HL-60 (cell line): ENCODE measurements around the gene PPP2R5D.
"Not testable (repeated sequence)": the region's sequence is repeated elsewhere in the genome, so short reads cannot be mapped to it uniquely, and the experiment has no call there.

Experiments used
- DNase-seq, 2 experiments: peaks; one replicate each; pipeline ENCODE4 v3.0.0-alpha.2; 2010 to 2020; ENCODE audit warnings: low read depth in 1 of 2, low spot score in 1 of 2
- H3K27ac ChIP-seq: fragments of 250-450 bp; sonication (Bioruptor Pico); replicated peaks from 2 replicates; pipeline ENCODE4 v1.5.1; 2020; ENCODE audit warnings: mild to moderate bottlenecking, moderate library complexity
- H3K27me3 ChIP-seq: fragments of 250-450 bp; sonication (Bioruptor Pico); 2 replicates; pipeline ENCODE4 v1.5.1; 2021; ENCODE audit warnings: mild to moderate bottlenecking, moderate library complexity; ENCODE audit not compliant: insufficient read depth, poor library complexity, severe bottlenecking
- H3K4me3 ChIP-seq: replicated peaks from 2 replicates; pipeline ENCODE4 v1.5.1; 2011; ENCODE audit warnings: mild to moderate bottlenecking, control low read depth, low read length; ENCODE audit not compliant: insufficient read depth
- GABPA ChIP-seq: IDR thresholded peaks from 2 replicates; pipeline ENCODE4 v1.6.1; 2012; ENCODE audit warnings: low read depth
- POLR2AphosphoS5 ChIP-seq: IDR thresholded peaks from 2 replicates; pipeline ENCODE4 v1.6.1; 2012; ENCODE audit warnings: low read depth
- SPI1 ChIP-seq: IDR thresholded peaks from 2 replicates; pipeline ENCODE4 v1.6.1; 2012; ENCODE audit warnings: low read depth, mild to moderate bottlenecking, borderline replicate concordance
- TF ChIP-seq, protein P1 (sequence below): IDR thresholded peaks from 2 replicates; pipeline ENCODE4 v1.6.1; 2012; ENCODE audit warnings: low read depth; ENCODE audit not compliant: insufficient replicate concordance
- TF ChIP-seq, protein P2 (sequence below): IDR thresholded peaks from one replicate; pipeline ENCODE4 v1.5.1; 2011; ENCODE audit warnings: low read length, control low read depth, inconsistent platforms; ENCODE audit not compliant: insufficient read depth

Gene PPP2R5D

DNA sequence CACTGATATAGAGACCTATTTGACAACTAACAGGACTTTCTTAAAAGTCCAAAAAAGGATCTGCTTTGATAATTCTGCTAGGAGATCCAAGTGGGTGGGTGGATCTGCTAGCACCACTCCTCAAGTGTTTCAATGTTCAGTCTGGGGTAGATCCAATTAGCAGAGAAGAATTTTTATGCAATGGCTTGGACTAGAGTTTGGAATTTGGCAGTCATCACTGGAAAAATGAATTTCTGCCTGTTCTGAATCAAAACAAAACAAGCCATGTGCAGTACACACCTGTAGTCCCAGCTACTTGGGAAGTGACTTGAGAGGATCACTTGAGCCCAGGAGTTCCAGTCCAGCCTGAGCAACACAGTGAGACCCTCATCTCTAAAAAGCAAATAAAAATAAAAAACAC lies 36.4 kb upstream of the PPP2R5D start:
- TF ChIP-seq, protein P1, sequence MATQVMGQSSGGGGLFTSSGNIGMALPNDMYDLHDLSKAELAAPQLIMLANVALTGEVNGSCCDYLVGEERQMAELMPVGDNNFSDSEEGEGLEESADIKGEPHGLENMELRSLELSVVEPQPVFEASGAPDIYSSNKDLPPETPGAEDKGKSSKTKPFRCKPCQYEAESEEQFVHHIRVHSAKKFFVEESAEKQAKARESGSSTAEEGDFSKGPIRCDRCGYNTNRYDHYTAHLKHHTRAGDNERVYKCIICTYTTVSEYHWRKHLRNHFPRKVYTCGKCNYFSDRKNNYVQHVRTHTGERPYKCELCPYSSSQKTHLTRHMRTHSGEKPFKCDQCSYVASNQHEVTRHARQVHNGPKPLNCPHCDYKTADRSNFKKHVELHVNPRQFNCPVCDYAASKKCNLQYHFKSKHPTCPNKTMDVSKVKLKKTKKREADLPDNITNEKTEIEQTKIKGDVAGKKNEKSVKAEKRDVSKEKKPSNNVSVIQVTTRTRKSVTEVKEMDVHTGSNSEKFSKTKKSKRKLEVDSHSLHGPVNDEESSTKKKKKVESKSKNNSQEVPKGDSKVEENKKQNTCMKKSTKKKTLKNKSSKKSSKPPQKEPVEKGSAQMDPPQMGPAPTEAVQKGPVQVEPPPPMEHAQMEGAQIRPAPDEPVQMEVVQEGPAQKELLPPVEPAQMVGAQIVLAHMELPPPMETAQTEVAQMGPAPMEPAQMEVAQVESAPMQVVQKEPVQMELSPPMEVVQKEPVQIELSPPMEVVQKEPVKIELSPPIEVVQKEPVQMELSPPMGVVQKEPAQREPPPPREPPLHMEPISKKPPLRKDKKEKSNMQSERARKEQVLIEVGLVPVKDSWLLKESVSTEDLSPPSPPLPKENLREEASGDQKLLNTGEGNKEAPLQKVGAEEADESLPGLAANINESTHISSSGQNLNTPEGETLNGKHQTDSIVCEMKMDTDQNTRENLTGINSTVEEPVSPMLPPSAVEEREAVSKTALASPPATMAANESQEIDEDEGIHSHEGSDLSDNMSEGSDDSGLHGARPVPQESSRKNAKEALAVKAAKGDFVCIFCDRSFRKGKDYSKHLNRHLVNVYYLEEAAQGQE, result no peak
- no peak for TF ChIP-seq SPI1
- no peak for TF ChIP-seq POLR2AphosphoS5
- TF ChIP-seq, protein P2, sequence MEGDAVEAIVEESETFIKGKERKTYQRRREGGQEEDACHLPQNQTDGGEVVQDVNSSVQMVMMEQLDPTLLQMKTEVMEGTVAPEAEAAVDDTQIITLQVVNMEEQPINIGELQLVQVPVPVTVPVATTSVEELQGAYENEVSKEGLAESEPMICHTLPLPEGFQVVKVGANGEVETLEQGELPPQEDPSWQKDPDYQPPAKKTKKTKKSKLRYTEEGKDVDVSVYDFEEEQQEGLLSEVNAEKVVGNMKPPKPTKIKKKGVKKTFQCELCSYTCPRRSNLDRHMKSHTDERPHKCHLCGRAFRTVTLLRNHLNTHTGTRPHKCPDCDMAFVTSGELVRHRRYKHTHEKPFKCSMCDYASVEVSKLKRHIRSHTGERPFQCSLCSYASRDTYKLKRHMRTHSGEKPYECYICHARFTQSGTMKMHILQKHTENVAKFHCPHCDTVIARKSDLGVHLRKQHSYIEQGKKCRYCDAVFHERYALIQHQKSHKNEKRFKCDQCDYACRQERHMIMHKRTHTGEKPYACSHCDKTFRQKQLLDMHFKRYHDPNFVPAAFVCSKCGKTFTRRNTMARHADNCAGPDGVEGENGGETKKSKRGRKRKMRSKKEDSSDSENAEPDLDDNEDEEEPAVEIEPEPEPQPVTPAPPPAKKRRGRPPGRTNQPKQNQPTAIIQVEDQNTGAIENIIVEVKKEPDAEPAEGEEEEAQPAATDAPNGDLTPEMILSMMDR, result no peak
- no peak for TF ChIP-seq GABPA
- Histone ChIP-seq H3K27me3 (no peaks in the 10 kb centered on the region), H3K4me3 (no peak overlapping the region), H3K27ac (no peak overlapping the region)
- no peak for DNase-seq

DNA sequence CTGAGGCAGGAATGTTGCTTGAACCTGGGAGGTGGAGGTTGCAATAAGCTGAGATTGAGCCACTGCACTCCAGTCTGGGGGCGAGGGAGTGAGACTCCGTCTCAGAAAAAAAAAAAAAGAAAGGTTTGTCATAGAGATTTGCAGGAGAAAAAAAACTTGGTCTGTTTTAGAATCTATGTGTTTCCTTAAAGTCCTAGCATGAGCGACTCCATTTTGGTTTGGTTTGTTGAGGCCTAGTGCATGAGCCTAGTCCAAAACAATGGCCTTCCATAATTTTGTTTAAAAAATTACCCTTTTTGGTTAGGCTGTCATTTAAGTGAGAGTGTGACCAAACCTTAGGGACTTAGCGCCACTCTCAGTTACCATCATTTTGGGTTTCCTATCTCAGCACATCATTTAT lies 32.0 kb upstream of the PPP2R5D start:
- TF ChIP-seq POLR2AphosphoS5 (no peak), SPI1 (no peak), GABPA (no peak)
- TF ChIP-seq, protein P2, result no peak
- TF ChIP-seq, protein P1, result no peak
- no peak for DNase-seq
- H3K27ac ChIP-seq, result no peak overlapping the region
- H3K4me3 ChIP-seq, result no peak overlapping the region
- H3K27me3 ChIP-seq, result no peaks in the 10 kb centered on the region

DNA sequence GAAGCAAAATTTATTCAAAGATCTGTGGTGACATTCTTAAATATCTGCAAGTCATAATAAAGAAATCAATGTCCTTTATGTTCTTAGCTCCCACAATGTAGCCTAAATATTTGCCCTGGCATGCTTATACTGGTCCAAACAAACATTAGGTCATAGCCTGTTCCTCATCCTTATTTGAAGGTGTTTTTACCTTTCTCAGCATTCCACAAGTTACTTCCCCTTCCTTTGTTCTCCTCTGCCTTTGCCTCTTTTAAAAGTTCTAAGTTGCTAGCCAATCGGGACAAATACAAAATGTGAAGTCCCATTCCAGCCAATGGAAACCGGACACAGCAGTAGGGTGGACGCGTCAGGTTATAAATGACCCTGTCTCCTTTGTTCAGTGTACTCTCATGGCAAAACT lies 30.0 kb upstream of the PPP2R5D start:
- H3K27me3 ChIP-seq, H3K27ac ChIP-seq, DNase-seq, H3K4me3 ChIP-seq: not testable (repeated sequence)

DNA sequence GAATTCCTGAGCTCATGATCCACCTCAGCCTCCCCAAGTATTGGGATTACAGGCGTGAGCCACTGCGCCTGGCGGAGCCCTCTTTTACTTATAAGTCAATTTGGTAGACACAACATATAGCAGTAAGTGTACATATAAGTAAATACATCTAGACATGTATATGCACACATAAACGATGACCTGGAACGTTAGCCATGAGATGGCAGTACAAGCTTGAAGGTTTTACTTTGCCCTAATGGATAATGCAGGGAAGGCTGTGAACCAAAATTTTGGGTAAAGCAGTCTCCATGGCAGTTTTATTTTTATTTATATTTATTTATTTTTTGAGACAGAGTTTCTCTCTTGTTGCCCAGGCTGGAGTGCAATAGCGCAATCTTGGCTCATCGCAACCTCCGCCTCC lies 26.2 kb upstream of the PPP2R5D start:
- TF ChIP-seq GABPA, result no peak
- TF ChIP-seq POLR2AphosphoS5, result no peak
- TF ChIP-seq, protein P1, result no peak

More for the DNA sequence above, 26.2 kb upstream of the PPP2R5D start:
- H3K27ac ChIP-seq, result no peak overlapping the region
- no peak for DNase-seq
- no peaks in the 10 kb centered on the region for H3K27me3 ChIP-seq
- no peak overlapping the region for H3K4me3 ChIP-seq
